NCI-H524 treated with DMSO at 0.1 percent for 48 hours (cell line): ENCODE measurements around the gene SAMHD1.
A peak's percentile ranks its signal among the peaks of the same experiment; 100 is the strongest.
"Not testable (repeated sequence)": the region's sequence is repeated elsewhere in the genome, so short reads cannot be mapped to it uniquely, and the experiment has no call there.

ENCODE experiments used
- DNase-seq: peaks from one replicate; lab custom pipeline; 2025; lab: John Stamatoyannopoulos, UW

SAMHD1 gene

GRCh38 chr20:36951198-36951978 lies at the start of gene SAMHD1:
Gene SAMHD1 (minus strand): TSS chr20:36951708. CDS start chr20:36951643, 65 bp downstream.
- peak; percentile 94 for DNase-seq

DNA sequence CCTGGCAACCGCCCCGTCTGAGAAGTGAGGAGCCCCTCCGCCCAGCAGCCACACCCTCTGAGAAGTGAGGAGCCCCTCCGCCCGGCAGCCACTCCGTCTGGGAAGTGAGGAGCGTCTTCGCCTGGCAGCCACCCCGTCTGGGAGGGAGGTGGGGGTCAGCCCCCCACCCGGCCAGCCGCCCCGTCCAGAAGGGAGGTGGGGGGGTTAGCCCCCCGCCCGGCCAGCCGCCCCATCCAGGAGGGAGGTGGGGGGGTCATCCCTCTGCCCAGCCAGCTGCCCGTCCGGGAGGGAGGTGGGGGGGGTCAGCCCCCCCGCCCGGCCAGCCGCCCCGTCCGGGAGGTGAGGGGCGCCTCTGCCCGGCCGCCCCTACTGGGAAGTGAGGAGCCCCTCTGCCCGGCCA lies 48.7 kb upstream of the SAMHD1 start:
- DNase-seq: not testable (repeated sequence)

- no peak for DNase-seq
Measured at GRCh38 chr20:36998652-36999051, 47.1 kb upstream of the SAMHD1 start.

- no peak for DNase-seq
Measured at GRCh38 chr20:36997121-36997520, 45.6 kb upstream of the SAMHD1 start.

- DNase-seq: not testable (repeated sequence)
Measured at GRCh38 chr20:36994221-36994620, 42.7 kb upstream of the SAMHD1 start.

GRCh38 chr20:36992802-36993334 lies 41.4 kb upstream of the SAMHD1 start:
- no peak for DNase-seq

GRCh38 chr20:36991703-36992102 lies 40.2 kb upstream of the SAMHD1 start:
- DNase-seq: no peak

- no peak for DNase-seq
Measured at GRCh38 chr20:36989797-36990196, 38.3 kb upstream of the SAMHD1 start.

- DNase-seq: no peak
Measured at GRCh38 chr20:36988494-36988966, 37.0 kb upstream of the SAMHD1 start.

- peak; percentile 87 for DNase-seq
Measured at GRCh38 chr20:36984257-36984638, 32.7 kb upstream of the SAMHD1 start.

DNA sequence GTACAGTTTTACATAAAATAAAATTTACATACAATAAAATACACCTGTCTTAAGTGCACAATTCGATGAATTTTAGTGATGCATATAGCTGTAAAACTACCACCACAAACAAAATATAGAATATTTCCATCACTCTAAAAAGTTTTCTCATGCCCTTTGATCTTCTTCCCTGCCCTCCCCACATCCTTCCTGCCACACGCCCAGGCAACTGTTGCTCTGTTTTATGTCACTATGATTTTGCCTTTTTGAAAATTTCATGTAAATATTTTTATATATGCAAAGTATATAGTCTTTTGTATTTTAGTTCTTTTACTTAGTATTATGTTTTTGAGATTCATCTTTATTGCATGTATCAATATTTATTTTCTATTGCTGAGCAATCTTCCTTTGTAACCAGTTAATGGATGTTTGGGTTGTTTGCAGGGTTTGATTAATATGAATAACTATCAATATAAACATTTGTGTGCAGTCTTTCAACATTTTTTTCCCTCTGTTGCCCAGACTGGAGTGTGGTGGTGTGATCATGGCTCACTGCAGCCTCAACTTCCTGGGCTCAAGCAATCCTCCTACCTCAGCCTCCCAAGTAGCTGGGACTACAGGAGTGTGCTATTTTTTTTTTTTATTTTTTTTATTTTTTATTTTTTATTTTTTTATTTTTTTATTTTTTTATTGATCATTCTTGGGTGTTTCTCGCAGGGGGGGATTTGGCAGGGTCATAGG lies 23.8 kb upstream of the SAMHD1 start:
- no peak for DNase-seq

DNA sequence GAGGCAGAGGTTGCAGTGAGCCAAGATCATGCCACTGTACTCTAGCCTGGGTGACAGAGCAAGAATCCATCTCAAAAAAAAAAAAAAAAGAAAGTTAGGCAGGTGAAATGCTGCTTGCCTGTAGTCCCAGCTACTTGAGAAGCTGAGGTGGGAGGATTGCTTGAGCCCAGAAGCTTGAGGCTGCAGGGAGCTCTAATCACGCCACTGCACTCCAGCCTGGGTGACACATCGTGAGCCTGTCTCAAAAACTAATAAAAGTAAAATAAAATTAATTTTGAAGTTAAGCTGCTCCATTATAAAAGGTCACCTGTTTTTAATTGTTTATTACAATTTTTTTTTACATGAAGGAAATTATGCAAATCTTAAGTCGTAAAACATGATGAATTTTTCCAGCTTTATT lies 23.2 kb upstream of the SAMHD1 start:
- no peak for DNase-seq

GRCh38 chr20:36971103-36971502 lies 19.6 kb upstream of the SAMHD1 start:
- DNase-seq: no peak

DNA sequence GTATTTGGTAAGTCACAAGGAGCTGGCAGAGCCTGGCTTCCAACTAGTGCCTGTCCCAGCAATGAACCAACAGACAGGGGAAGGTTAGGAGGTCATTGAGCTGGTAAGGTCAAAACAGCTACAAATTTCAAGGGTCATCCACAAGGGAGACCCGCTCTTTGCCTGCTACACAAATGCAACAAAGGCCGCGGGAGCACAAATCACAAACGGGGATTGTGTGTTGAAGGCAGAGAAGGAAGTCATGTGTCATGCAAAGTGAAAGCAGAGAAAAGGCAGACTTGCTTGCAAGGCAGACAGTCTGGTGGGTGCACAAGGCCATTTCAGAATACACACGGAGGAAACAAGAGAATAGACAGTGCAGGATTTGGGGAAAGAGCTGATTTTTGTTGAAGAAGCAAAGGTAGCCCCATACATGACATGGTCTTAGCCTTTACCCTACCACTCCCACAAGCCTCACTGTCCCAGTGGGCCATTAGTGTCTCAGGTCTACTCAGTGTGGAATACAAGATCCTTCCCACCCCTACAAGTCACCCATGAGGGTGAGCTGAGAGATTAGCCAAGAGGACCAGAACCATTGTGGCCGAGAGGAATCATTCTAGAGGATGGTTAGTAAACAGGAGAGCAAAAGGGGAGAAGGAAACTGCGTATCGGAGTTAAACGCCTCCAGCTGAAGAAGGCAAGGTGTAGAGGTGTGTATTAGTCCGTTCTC lies 18.1 kb upstream of the SAMHD1 start:
- DNase-seq: no peak

DNA sequence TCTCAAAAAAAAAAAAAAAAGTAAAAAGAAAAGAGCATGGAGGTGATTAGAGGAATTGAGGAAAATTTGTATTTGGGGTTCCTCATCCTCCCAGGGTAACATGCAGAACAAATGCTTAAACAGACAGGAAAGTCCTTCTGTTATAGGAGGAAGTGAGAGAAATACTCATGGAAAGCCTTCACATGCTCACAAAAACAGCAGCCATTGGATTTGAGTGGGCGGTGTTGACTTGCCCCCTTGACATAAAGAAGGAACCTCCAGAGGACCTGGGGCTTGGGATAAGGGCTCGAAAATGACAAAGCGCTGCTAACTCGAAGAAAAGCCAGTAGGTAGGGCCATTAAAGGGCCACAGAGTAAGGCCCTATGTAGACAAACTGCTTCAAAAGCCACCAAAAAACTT lies 17.5 kb upstream of the SAMHD1 start:
- no peak for DNase-seq

DNA sequence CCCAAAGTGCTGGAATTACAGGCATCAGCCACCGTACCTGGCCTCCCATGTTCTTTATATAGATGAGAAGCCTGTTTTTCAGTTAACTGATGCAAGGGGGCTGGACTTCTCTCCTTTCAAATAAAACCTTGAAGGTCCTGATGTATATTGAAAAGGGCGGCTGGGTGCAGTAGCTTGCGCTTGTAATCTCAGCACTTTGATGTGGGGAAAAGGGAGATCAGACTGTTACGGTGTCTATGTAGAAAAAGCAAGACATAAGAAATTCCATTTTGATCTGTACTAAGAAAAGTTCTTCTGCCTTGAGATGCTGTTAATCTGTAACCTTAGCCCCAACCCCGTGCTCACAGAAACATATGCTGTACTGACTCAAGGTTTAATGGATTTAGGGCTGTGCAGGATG lies 16.1 kb upstream of the SAMHD1 start:
- peak; percentile 22 for DNase-seq

- DNase-seq: not testable (repeated sequence)
Measured at GRCh38 chr20:36966965-36967364, 15.5 kb upstream of the SAMHD1 start.

DNA sequence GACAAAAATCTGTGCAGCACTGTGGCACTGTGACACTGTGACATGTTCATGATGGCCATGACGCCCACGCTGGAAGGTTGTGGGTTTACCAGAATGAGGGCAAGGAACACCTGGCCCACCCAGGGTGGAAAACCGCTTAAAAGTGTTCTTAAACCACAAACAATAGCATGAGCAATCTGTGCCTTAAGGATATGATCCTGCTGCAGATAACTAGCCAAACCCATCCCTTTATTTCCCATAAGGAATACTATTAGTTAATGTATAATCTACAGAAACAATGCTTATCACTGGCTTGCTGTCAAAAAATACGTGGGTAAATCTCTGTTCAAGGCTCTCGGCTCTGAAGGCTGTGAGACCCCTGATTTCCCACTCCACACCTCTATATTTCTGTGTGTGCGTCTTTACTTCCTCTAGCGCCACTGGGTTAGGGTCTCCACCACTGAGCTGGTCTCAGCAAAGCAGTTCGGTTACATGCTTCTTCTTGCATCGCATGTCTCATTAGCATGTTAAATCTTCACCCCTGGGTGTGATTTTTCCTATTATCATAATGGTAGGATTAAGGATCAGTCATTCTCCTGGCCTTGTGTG lies 10.9 kb upstream of the SAMHD1 start:
- not testable (repeated sequence) for DNase-seq

DNA sequence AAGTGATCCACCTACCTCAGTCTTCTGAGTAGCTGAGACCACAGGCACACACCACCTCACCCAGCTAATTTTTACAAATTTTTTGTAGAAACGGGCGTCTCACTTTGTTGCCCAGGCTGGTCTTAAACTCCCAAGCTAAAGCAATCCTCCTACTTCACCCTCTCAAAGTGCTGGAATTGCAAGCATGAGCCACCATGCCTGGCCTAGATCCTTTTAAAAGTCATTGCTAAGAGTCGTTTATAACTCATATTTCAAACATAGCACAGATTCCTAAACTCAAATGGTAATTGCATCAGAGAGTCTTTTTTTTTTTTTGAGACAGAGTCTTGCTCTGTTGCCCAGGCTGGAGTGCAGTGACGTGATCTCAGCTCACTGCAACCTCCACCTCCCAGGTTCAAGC lies 7.7 kb upstream of the SAMHD1 start:
- DNase-seq: no peak

DNA sequence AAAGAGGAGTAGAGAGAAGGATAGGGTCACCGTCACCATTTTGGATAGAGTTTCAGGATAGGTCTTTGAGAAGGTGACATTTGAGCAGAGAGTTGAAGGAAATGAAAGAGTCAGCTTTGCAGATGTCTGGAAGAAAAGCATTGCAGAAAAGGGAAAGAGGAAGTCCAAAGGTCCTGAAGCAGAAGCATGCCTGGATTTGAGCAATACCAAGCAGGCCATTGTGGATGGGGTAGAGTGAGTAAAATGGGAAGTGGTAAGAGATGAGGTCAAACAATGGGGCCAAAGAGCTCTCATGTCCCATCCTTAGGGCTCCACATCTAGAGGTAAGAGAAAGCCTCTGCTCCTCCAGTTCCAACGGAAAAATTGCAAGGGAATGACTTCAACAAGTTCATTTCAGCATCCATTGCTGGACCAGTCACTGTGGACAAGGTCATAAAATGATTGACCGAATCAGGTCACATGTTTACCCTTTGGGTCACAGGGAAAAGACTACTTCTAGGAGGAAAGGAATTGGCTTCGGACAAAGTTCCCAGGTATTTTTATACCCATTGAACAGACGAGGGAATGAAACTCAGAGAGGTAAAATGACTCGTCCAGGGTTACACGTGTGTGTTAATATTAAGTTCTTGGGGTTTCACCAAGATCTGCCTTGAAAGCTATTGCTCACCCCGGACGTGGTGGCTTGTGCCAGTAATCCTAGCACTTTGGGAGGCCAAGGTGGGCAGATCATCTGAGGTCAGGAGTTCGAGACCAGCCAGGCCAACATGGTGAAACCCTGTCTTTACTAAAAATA lies 6.6 kb upstream of the SAMHD1 start:
- DNase-seq: no peak

GRCh38 chr20:36956674-36957073 lies 5.2 kb upstream of the SAMHD1 start:
- DNase-seq: no peak
